ENCODE data around the gene MATK. TPM values are rescaled to one million over a fixed set of nuclear protein-coding genes. Genes with fewer than 3 reads are reported as not detected.
A peak's percentile ranks its signal among the peaks of the same experiment; 100 is the strongest.
"Not testable (repeated sequence)": the region's sequence is repeated elsewhere in the genome, so short reads cannot be mapped to it uniquely, and the experiment has no call there.

Gene MATK
- polyA plus RNA-seq, 1 donor = 4.9 TPM

GRCh38 chr19:3761382-3762129 lies 24.6 kb downstream of the MATK start, which contains the start of gene APBA3:
TSS of gene APBA3 (minus strand) at chr19:3761692. CDS start at chr19:3760264, 1,428 bp downstream.
- H3K4me1 ChIP-seq (ENCODE audit: control insufficient read depth, insufficient read depth, low read length) = peaks cover 10% of the 10 kb centered on the region
- no peaks in the 10 kb centered on the region for H3K27me3 ChIP-seq (ENCODE audit: control insufficient read depth, insufficient read depth, low read length)
- H3K36me3 ChIP-seq (ENCODE audit: control insufficient read depth, insufficient read depth, low read length) = peaks cover 27% of the 10 kb centered on the region
- no peaks in the 10 kb centered on the region for H3K9me3 ChIP-seq (ENCODE audit: control insufficient read depth, low read depth, low read length)
- H3K27ac ChIP-seq (ENCODE audit: low read length) = peak within 1 kb of the TSS; percentile 94
- H3K4me3 ChIP-seq (ENCODE audit: low read length) = peak within 1 kb of the TSS; percentile 90
- peak; percentile 85 to 90 for DNase-seq
- no CpG with 5 or more reads among the region's 45 CpGs for WGBS (ENCODE audit: insufficient coverage, low lambda C conversion rate)

GRCh38 chr19:3760871-3761361 lies 25.3 kb downstream of the MATK start:
- Histone ChIP-seq H3K27ac (ENCODE audit: low read length) (no peak overlapping the region), H3K9me3 (ENCODE audit: control insufficient read depth, low read depth, low read length) (no peaks in the 10 kb centered on the region), H3K36me3 (ENCODE audit: control insufficient read depth, insufficient read depth, low read length) (peaks cover 24% of the 10 kb centered on the region), H3K4me1 (ENCODE audit: control insufficient read depth, insufficient read depth, low read length) (peaks cover 10% of the 10 kb centered on the region), H3K4me3 (ENCODE audit: low read length) (peak overlapping the region; percentile 89), H3K27me3 (ENCODE audit: control insufficient read depth, insufficient read depth, low read length) (no peaks in the 10 kb centered on the region)
- peak in 1 of 2 donors; percentile 13 for DNase-seq
- 80% methylated on average over 1 of the region's 7 CpGs for WGBS (ENCODE audit: insufficient coverage, low lambda C conversion rate)

- no peak overlapping the region for H3K27ac ChIP-seq (ENCODE audit: low read length)
- peaks cover 10% of the 10 kb centered on the region for H3K4me1 ChIP-seq (ENCODE audit: control insufficient read depth, insufficient read depth, low read length)
- H3K27me3 ChIP-seq (ENCODE audit: control insufficient read depth, insufficient read depth, low read length) = no peaks in the 10 kb centered on the region
- H3K9me3 ChIP-seq (ENCODE audit: control insufficient read depth, low read depth, low read length) = no peaks in the 10 kb centered on the region
- peaks cover 19% of the 10 kb centered on the region for H3K36me3 ChIP-seq (ENCODE audit: control insufficient read depth, insufficient read depth, low read length)
- H3K4me3 ChIP-seq (ENCODE audit: low read length) = no peak overlapping the region
- no peak for DNase-seq
- WGBS (ENCODE audit: insufficient coverage, low lambda C conversion rate) = no CpG with 5 or more reads among the region's 19 CpGs
Measured at GRCh38 chr19:3759482-3760254, 26.5 kb downstream of the MATK start.

- H3K27me3 ChIP-seq (ENCODE audit: control insufficient read depth, insufficient read depth, low read length); H3K27ac ChIP-seq (ENCODE audit: low read length): not testable (repeated sequence)
- no CpG with 5 or more reads among the region's 13 CpGs for WGBS (ENCODE audit: insufficient coverage, low lambda C conversion rate)
Measured at GRCh38 chr19:3758297-3758696, 27.9 kb downstream of the MATK start.

GRCh38 chr19:3757705-3758104 lies 28.5 kb downstream of the MATK start:
- H3K27ac ChIP-seq (ENCODE audit: low read length); H3K9me3 ChIP-seq (ENCODE audit: control insufficient read depth, low read depth, low read length); H3K4me3 ChIP-seq (ENCODE audit: low read length); DNase-seq; H3K4me1 ChIP-seq (ENCODE audit: control insufficient read depth, insufficient read depth, low read length); H3K27me3 ChIP-seq (ENCODE audit: control insufficient read depth, insufficient read depth, low read length): not testable (repeated sequence)
- peaks cover 26% of the 10 kb centered on the region for H3K36me3 ChIP-seq (ENCODE audit: control insufficient read depth, insufficient read depth, low read length)
- WGBS (ENCODE audit: insufficient coverage, low lambda C conversion rate) = no CpG with 5 or more reads among the region's 7 CpGs

More at GRCh38 chr19:3758297-3758696, 27.9 kb downstream of the MATK start:
- not testable (repeated sequence) for H3K9me3 ChIP-seq (ENCODE audit: control insufficient read depth, low read depth, low read length); H3K4me1 ChIP-seq (ENCODE audit: control insufficient read depth, insufficient read depth, low read length); H3K4me3 ChIP-seq (ENCODE audit: low read length); DNase-seq
- H3K36me3 ChIP-seq (ENCODE audit: control insufficient read depth, insufficient read depth, low read length) = peaks cover 20% of the 10 kb centered on the region

GRCh38 chr19:3753631-3754410 lies 32.4 kb downstream of the MATK start:
- WGBS (ENCODE audit: insufficient coverage, low lambda C conversion rate) = no CpG with 5 or more reads among the region's 51 CpGs
- DNase-seq = no peak
- no peaks in the 10 kb centered on the region for H3K4me1 ChIP-seq (ENCODE audit: control insufficient read depth, insufficient read depth, low read length)
- H3K36me3 ChIP-seq (ENCODE audit: control insufficient read depth, insufficient read depth, low read length) = peaks cover 52% of the 10 kb centered on the region
- H3K4me3 ChIP-seq (ENCODE audit: low read length) = no peak overlapping the region
- H3K27me3 ChIP-seq (ENCODE audit: control insufficient read depth, insufficient read depth, low read length) = no peaks in the 10 kb centered on the region
- H3K27ac ChIP-seq (ENCODE audit: low read length) = no peak overlapping the region
- H3K9me3 ChIP-seq (ENCODE audit: control insufficient read depth, low read depth, low read length) = peaks cover 6% of the 10 kb centered on the region

GRCh38 chr19:3752492-3752891 lies 33.7 kb downstream of the MATK start:
- H3K36me3 ChIP-seq (ENCODE audit: control insufficient read depth, insufficient read depth, low read length) = peaks cover 53% of the 10 kb centered on the region
- H3K9me3 ChIP-seq (ENCODE audit: control insufficient read depth, low read depth, low read length) = peaks cover 6% of the 10 kb centered on the region
- no peaks in the 10 kb centered on the region for H3K4me1 ChIP-seq (ENCODE audit: control insufficient read depth, insufficient read depth, low read length)
- H3K27me3 ChIP-seq (ENCODE audit: control insufficient read depth, insufficient read depth, low read length) = no peaks in the 10 kb centered on the region
- no peak overlapping the region for H3K27ac ChIP-seq (ENCODE audit: low read length)
- no peak overlapping the region for H3K4me3 ChIP-seq (ENCODE audit: low read length)
- DNase-seq = no peak
- no CpG with 5 or more reads among the region's 25 CpGs for WGBS (ENCODE audit: insufficient coverage, low lambda C conversion rate)

GRCh38 chr19:3751236-3751635 lies 34.9 kb downstream of the MATK start:
- Histone ChIP-seq H3K4me1 (ENCODE audit: control insufficient read depth, insufficient read depth, low read length) (no peaks in the 10 kb centered on the region), H3K9me3 (ENCODE audit: control insufficient read depth, low read depth, low read length) (peaks cover 6% of the 10 kb centered on the region), H3K4me3 (ENCODE audit: low read length) (no peak overlapping the region), H3K36me3 (ENCODE audit: control insufficient read depth, insufficient read depth, low read length) (peaks cover 58% of the 10 kb centered on the region), H3K27ac (ENCODE audit: low read length) (no peak overlapping the region), H3K27me3 (ENCODE audit: control insufficient read depth, insufficient read depth, low read length) (no peaks in the 10 kb centered on the region)
- DNase-seq = no peak
- no CpG with 5 or more reads among the region's 30 CpGs for WGBS (ENCODE audit: insufficient coverage, low lambda C conversion rate)

- DNase-seq = no peak
- H3K27ac ChIP-seq (ENCODE audit: low read length) = no peak overlapping the region
- H3K36me3 ChIP-seq (ENCODE audit: control insufficient read depth, insufficient read depth, low read length) = peaks cover 66% of the 10 kb centered on the region
- no peaks in the 10 kb centered on the region for H3K27me3 ChIP-seq (ENCODE audit: control insufficient read depth, insufficient read depth, low read length)
- no peak overlapping the region for H3K4me3 ChIP-seq (ENCODE audit: low read length)
- H3K4me1 ChIP-seq (ENCODE audit: control insufficient read depth, insufficient read depth, low read length) = no peaks in the 10 kb centered on the region
- WGBS (ENCODE audit: insufficient coverage, low lambda C conversion rate) = no CpG with 5 or more reads among the region's 2 CpGs
- peaks cover 6% of the 10 kb centered on the region for H3K9me3 ChIP-seq (ENCODE audit: control insufficient read depth, low read depth, low read length)
Measured at GRCh38 chr19:3750211-3750610, 36.0 kb downstream of the MATK start.

- no peak for DNase-seq
- peaks cover 6% of the 10 kb centered on the region for H3K9me3 ChIP-seq (ENCODE audit: control insufficient read depth, low read depth, low read length)
- no CpG with 5 or more reads among the region's 8 CpGs for WGBS (ENCODE audit: insufficient coverage, low lambda C conversion rate)
- H3K36me3 ChIP-seq (ENCODE audit: control insufficient read depth, insufficient read depth, low read length) = peaks cover 68% of the 10 kb centered on the region
- no peaks in the 10 kb centered on the region for H3K4me1 ChIP-seq (ENCODE audit: control insufficient read depth, insufficient read depth, low read length)
- no peak overlapping the region for H3K27ac ChIP-seq (ENCODE audit: low read length)
- no peak overlapping the region for H3K4me3 ChIP-seq (ENCODE audit: low read length)
- no peaks in the 10 kb centered on the region for H3K27me3 ChIP-seq (ENCODE audit: control insufficient read depth, insufficient read depth, low read length)
Measured at GRCh38 chr19:3748965-3749364, 37.2 kb downstream of the MATK start.
